ENCODE results near the gene THRAP3. TPM values are rescaled to one million over a fixed set of nuclear protein-coding genes. Genes with fewer than 3 reads are reported as not detected.

The THRAP3 gene
- total RNA-seq, 2 donors from 2014 or later = 108 to 110 TPM

GRCh38 chr1:36321119-36321951 is 97.1 kb downstream of the THRAP3 start:
- H3K4me1 Mint-ChIP-seq (ENCODE audit: low read depth) = peaks cover 22% of the 10 kb centered on the region
- H3K36me3 Mint-ChIP-seq (ENCODE audit: insufficient read depth in 2 of 2) = no peaks in the 10 kb centered on the region
- H3K4me3 Mint-ChIP-seq = peak overlapping the region; percentile 63 to 70
- peak; percentile 24 to 35 for ATAC-seq (replicated peaks in 1 of 2)
- no peak overlapping the region for H3K27ac Mint-ChIP-seq
- no peaks in the 10 kb centered on the region for H3K9me3 Mint-ChIP-seq
- peak; percentile 31 to 39 for DNase-seq
- H3K27me3 Mint-ChIP-seq (ENCODE audit: low read depth) = peaks cover 10% of the 10 kb centered on the region

GRCh38 chr1:36322041-36322785 is 98.0 kb downstream of the THRAP3 start:
- Mint-ChIP-seq H3K36me3 (ENCODE audit: insufficient read depth in 2 of 2) (no peaks in the 10 kb centered on the region), H3K27me3 (ENCODE audit: low read depth) (peaks cover 15% of the 10 kb centered on the region), H3K9me3 (no peaks in the 10 kb centered on the region), H3K27ac (no peak overlapping the region), H3K4me3 (peak overlapping the region; percentile 51 to 76), H3K4me1 (ENCODE audit: low read depth) (peaks cover 29% of the 10 kb centered on the region)
- DNase-seq (no peak), ATAC-seq (replicated peaks in 1 of 2) (peak in 1 of 2 donors; percentile 1)

GRCh38 chr1:36322786-36323635 is 98.8 kb downstream of the THRAP3 start:
- peak overlapping the region; percentile 76 to 78 for H3K4me3 Mint-ChIP-seq
- DNase-seq = peak; percentile 51 to 62
- peak; percentile 48 to 57 for ATAC-seq (replicated peaks in 1 of 2)

GRCh38 chr1:36323636-36324352 is 99.6 kb downstream of the THRAP3 start, which contains the start of gene EVA1B:
EVA1B (minus strand) TSS chr1:36323645; CDS start chr1:36323037, 608 bp downstream.
- ATAC-seq (replicated peaks in 1 of 2) (peak; percentile 60 to 74), DNase-seq (peak; percentile 69 to 73)
- no peaks in the 10 kb centered on the region for H3K9me3 Mint-ChIP-seq
- peak within 1 kb of the TSS; percentile 78 to 81 for H3K4me3 Mint-ChIP-seq
- no peaks in the 10 kb centered on the region for H3K36me3 Mint-ChIP-seq (ENCODE audit: insufficient read depth in 2 of 2)
- H3K4me1 Mint-ChIP-seq (ENCODE audit: low read depth) = peaks cover 35% of the 10 kb centered on the region
- H3K27ac Mint-ChIP-seq = no peak within 1 kb of the TSS
- H3K27me3 Mint-ChIP-seq (ENCODE audit: low read depth) = peaks cover 15% of the 10 kb centered on the region

More at GRCh38 chr1:36322786-36323635, 98.8 kb downstream of the THRAP3 start:
- Mint-ChIP-seq H3K27ac (no peak overlapping the region), H3K4me1 (ENCODE audit: low read depth) (peaks cover 35% of the 10 kb centered on the region), H3K27me3 (ENCODE audit: low read depth) (peaks cover 15% of the 10 kb centered on the region), H3K9me3 (no peaks in the 10 kb centered on the region), H3K36me3 (ENCODE audit: insufficient read depth in 2 of 2) (no peaks in the 10 kb centered on the region)

- no peak for ATAC-seq (replicated peaks in 1 of 2)
Measured at GRCh38 chr1:36324353-36324703, 100.1 kb downstream of the THRAP3 start.

GRCh38 chr1:36326499-36326898 is 102.3 kb downstream of the THRAP3 start:
- DNase-seq (peak in 1 of 2 donors; percentile 33), ATAC-seq (replicated peaks in 1 of 2) (no peak)
- Mint-ChIP-seq H3K4me1 (ENCODE audit: low read depth) (peaks cover 28% of the 10 kb centered on the region), H3K27ac (no peak overlapping the region), H3K36me3 (ENCODE audit: insufficient read depth in 2 of 2) (no peaks in the 10 kb centered on the region), H3K9me3 (no peaks in the 10 kb centered on the region), H3K4me3 (no peak overlapping the region), H3K27me3 (ENCODE audit: low read depth) (peaks cover 21% of the 10 kb centered on the region)

More at GRCh38 chr1:36324353-36324703, 100.1 kb downstream of the THRAP3 start:
- Mint-ChIP-seq H3K9me3 (no peaks in the 10 kb centered on the region), H3K4me3 (peak overlapping the region; percentile 77 to 81), H3K4me1 (ENCODE audit: low read depth) (peaks cover 35% of the 10 kb centered on the region), H3K36me3 (ENCODE audit: insufficient read depth in 2 of 2) (no peaks in the 10 kb centered on the region), H3K27me3 (ENCODE audit: low read depth) (peaks cover 15% of the 10 kb centered on the region), H3K27ac (no peak overlapping the region)
- DNase-seq = no peak

GRCh38 chr1:36327421-36328087 is 103.3 kb downstream of the THRAP3 start:
- H3K4me3 Mint-ChIP-seq = no peak overlapping the region
- no peaks in the 10 kb centered on the region for H3K9me3 Mint-ChIP-seq
- DNase-seq = no peak
- peaks cover 23% of the 10 kb centered on the region for H3K4me1 Mint-ChIP-seq (ENCODE audit: low read depth)
- H3K27me3 Mint-ChIP-seq (ENCODE audit: low read depth) = peaks cover 21% of the 10 kb centered on the region
- peak; percentile 23 to 44 for ATAC-seq (replicated peaks in 1 of 2)
- H3K27ac Mint-ChIP-seq = no peak overlapping the region
- H3K36me3 Mint-ChIP-seq (ENCODE audit: insufficient read depth in 2 of 2) = no peaks in the 10 kb centered on the region

GRCh38 chr1:36328088-36328480 is 103.8 kb downstream of the THRAP3 start:
- Mint-ChIP-seq H3K27me3 (ENCODE audit: low read depth) (peaks cover 21% of the 10 kb centered on the region), H3K4me3 (no peak overlapping the region), H3K36me3 (ENCODE audit: insufficient read depth in 2 of 2) (no peaks in the 10 kb centered on the region), H3K9me3 (no peaks in the 10 kb centered on the region), H3K27ac (no peak overlapping the region), H3K4me1 (ENCODE audit: low read depth) (peaks cover 23% of the 10 kb centered on the region)
- DNase-seq = no peak
- no peak for ATAC-seq (replicated peaks in 1 of 2)

- DNase-seq = no peak
- Mint-ChIP-seq H3K36me3 (ENCODE audit: insufficient read depth in 2 of 2) (no peaks in the 10 kb centered on the region), H3K4me3 (no peak overlapping the region), H3K27ac (no peak overlapping the region), H3K4me1 (ENCODE audit: low read depth) (peaks cover 23% of the 10 kb centered on the region), H3K27me3 (ENCODE audit: low read depth) (peaks cover 21% of the 10 kb centered on the region), H3K9me3 (no peaks in the 10 kb centered on the region)
- no peak for ATAC-seq (replicated peaks in 1 of 2)
Measured at GRCh38 chr1:36328713-36329112, 104.5 kb downstream of the THRAP3 start.

GRCh38 chr1:36329817-36330216 is 105.6 kb downstream of the THRAP3 start:
- no peak for ATAC-seq (replicated peaks in 1 of 2)
- DNase-seq = no peak
- Mint-ChIP-seq H3K4me1 (ENCODE audit: low read depth) (peaks cover 17% of the 10 kb centered on the region), H3K4me3 (no peak overlapping the region), H3K36me3 (ENCODE audit: insufficient read depth in 2 of 2) (no peaks in the 10 kb centered on the region), H3K9me3 (no peaks in the 10 kb centered on the region), H3K27me3 (ENCODE audit: low read depth) (peaks cover 15% of the 10 kb centered on the region), H3K27ac (no peak overlapping the region)

- Mint-ChIP-seq H3K27ac (no peak overlapping the region), H3K9me3 (no peaks in the 10 kb centered on the region)
Measured at GRCh38 chr1:36330940-36331339, 106.7 kb downstream of the THRAP3 start.

GRCh38 chr1:36337830-36338229 is 113.6 kb downstream of the THRAP3 start:
- DNase-seq (no peak), ATAC-seq (replicated peaks in 1 of 2) (no peak)
- H3K9me3 Mint-ChIP-seq = no peaks in the 10 kb centered on the region
- no peaks in the 10 kb centered on the region for H3K4me1 Mint-ChIP-seq (ENCODE audit: low read depth)
- H3K27ac Mint-ChIP-seq = no peak overlapping the region
- no peak overlapping the region for H3K4me3 Mint-ChIP-seq
- no peaks in the 10 kb centered on the region for H3K36me3 Mint-ChIP-seq (ENCODE audit: insufficient read depth in 2 of 2)
- no peaks in the 10 kb centered on the region for H3K27me3 Mint-ChIP-seq (ENCODE audit: low read depth)

More at GRCh38 chr1:36330940-36331339, 106.7 kb downstream of the THRAP3 start:
- Mint-ChIP-seq H3K4me1 (ENCODE audit: low read depth) (peaks cover 15% of the 10 kb centered on the region), H3K27me3 (ENCODE audit: low read depth) (peaks cover 14% of the 10 kb centered on the region), H3K36me3 (ENCODE audit: insufficient read depth in 2 of 2) (no peaks in the 10 kb centered on the region), H3K4me3 (no peak overlapping the region)
- no peak for DNase-seq
- ATAC-seq (replicated peaks in 1 of 2) = no peak

Measured in activated T-cell treated with anti-CD3 and anti-CD28 coated beads, Interleukin-2, amount 50 U/mL, for 72 hours (primary cell).